HCT116 (cell line): ENCODE measurements around the gene RGS9BP. TPM values are rescaled to one million over a fixed set of nuclear protein-coding genes. Genes with fewer than 3 reads are reported as not detected.

Source experiments
- ATAC-seq: fragments of 200-7000 bp; cut with Tn5 transposase; 2 replicates; pipeline ENCODE4 v1.9.1; 2020; ENCODE audit warnings: mild to moderate bottlenecking, moderate library complexity
- BruUV-seq: library from RNA; stranded (reverse); fragments of 400-500 nt; replicated peaks from 2 replicates; lab custom pipeline; 2021; lab: Mats Ljungman, UMichigan
- CTCF ChIA-PET: fragments of 300-600 bp; sonication (Branson Sonifier 250); formaldehyde crosslinking; loops from one replicate; lab custom pipeline; 2021; ENCODE audit warnings: antibody characterized with exemption; lab: Charles Lee
- POLR2A ChIA-PET: fragments of 300-600, 350-600 bp; sonication (Branson Sonifier 250); formaldehyde crosslinking; loops from one replicate; lab custom pipeline; 2021; ENCODE audit warnings: antibody characterized with exemption; lab: Charles Lee
- RAD21 ChIA-PET, 2 experiments: fragments of 300-600 bp; sonication (Branson Sonifier 250); formaldehyde crosslinking; loops; one replicate each; lab custom pipeline; 2023; ENCODE audit warnings: low total read pairs in 2 of 2; ENCODE audit not compliant: uncharacterized antibody in 2 of 2, unreplicated experiment in 2 of 2, low non-redundant PET in 1 of 2; lab: Charles Lee
- DNase-seq: peaks from one replicate; pipeline ENCODE4 v3.0.0-alpha.2; 2010; ENCODE audit warnings: low read depth, low spot score
- H2AFZ ChIP-seq: fragments of 200-600 bp; shearing (Covaris generic), sonication (generic); 2 replicates; pipeline ENCODE4 v1.6.1; 2017; ENCODE audit warnings: low read depth, mixed run types, mixed read lengths, antibody characterized with exemption, low read length; ENCODE audit not compliant: poor library complexity, severe bottlenecking
- H3K27ac ChIP-seq: 2 replicates; pipeline ENCODE4 v1.5.1; 2012; ENCODE audit warnings: low read depth, low read length
- H3K27me3 ChIP-seq: fragments of 200-600 bp; sonication (generic); 2 replicates; pipeline ENCODE4 v1.6.1; 2016; ENCODE audit warnings: mixed run types, low read length, mixed read lengths; ENCODE audit not compliant: insufficient read depth
- H3K36me3 ChIP-seq, 2 experiments: fragments of 200-500 bp in 1 of 2; fragments of 200-600 bp in 1 of 2; sonication (Bioruptor generic) in 1 of 2; sonication (generic) in 1 of 2; 2 replicates each; pipeline versions ENCODE4 v1.5.1 to v1.6.1; 2014 to 2016; ENCODE audit warnings: low read length in 2 of 2, inconsistent platforms in 1 of 2, mixed read lengths in 1 of 2, mixed run types in 1 of 2; ENCODE audit not compliant: insufficient read depth in 2 of 2, control insufficient read depth in 1 of 2
- H3K4me1 ChIP-seq, 2 experiments: fragments of 200-600 bp in 1 of 2; sonication (generic) in 1 of 2; 2 replicates each; pipeline versions ENCODE4 v1.5.1 to v1.6.1; 2012 to 2017; ENCODE audit warnings: low read length in 2 of 2, inconsistent platforms in 1 of 2, mild to moderate bottlenecking in 1 of 2, mixed read lengths in 1 of 2, mixed run types in 1 of 2, moderate library complexity in 1 of 2; ENCODE audit not compliant: insufficient read depth in 2 of 2, control insufficient read depth in 1 of 2
- H3K4me2 ChIP-seq: fragments of 200-600 bp; sonication (generic); 2 replicates; pipeline ENCODE4 v1.6.1; 2017; ENCODE audit warnings: mixed run types, low read length, mixed read lengths
- H3K4me3 ChIP-seq, 2 experiments: fragments of 200-600 bp in 1 of 2; sonication (generic) in 1 of 2; replicated peaks in 1 of 2; 2 replicates each; pipeline ENCODE4 v1.5.1; 2011 to 2016; ENCODE audit warnings: low read length in 2 of 2, control low read depth in 1 of 2, low read depth in 1 of 2, mild to moderate bottlenecking in 1 of 2, mixed read lengths in 1 of 2, mixed run types in 1 of 2
- H3K79me2 ChIP-seq: fragments of 200-600 bp; sonication (generic); 2 replicates; pipeline ENCODE4 v1.6.1; 2017; ENCODE audit warnings: mild to moderate bottlenecking, mixed run types, low read length, moderate library complexity, mixed read lengths; ENCODE audit not compliant: insufficient read depth
- H3K9ac ChIP-seq: fragments of 200-600 bp; sonication (generic); 2 replicates; pipeline ENCODE4 v1.6.1; 2016; ENCODE audit warnings: low read length, mixed read lengths
- H3K9me2 ChIP-seq: fragments of 200-600 bp; sonication (generic), shearing (Covaris generic); 2 replicates; pipeline ENCODE4 v1.6.1; 2017; ENCODE audit warnings: mixed run types, mild to moderate bottlenecking, moderate library complexity; ENCODE audit not compliant: insufficient read depth
- H3K9me3 ChIP-seq, 2 experiments: fragments of 200-500 bp in 1 of 2; fragments of 200-600 bp in 1 of 2; sonication (Bioruptor generic) in 1 of 2; sonication (generic) in 1 of 2; 2 replicates each; pipeline ENCODE4 v1.6.1; 2014 to 2017; ENCODE audit warnings: low read length in 2 of 2, mixed read lengths in 2 of 2, inconsistent platforms in 1 of 2, low read depth in 1 of 2, mild to moderate bottlenecking in 1 of 2, mixed run types in 1 of 2, moderate library complexity in 1 of 2; ENCODE audit not compliant: control insufficient read depth in 1 of 2, insufficient read depth in 1 of 2
- H4K20me1 ChIP-seq: fragments of 200-600 bp; sonication (generic), shearing (Covaris generic); 2 replicates; pipeline ENCODE4 v1.6.1; 2017; ENCODE audit warnings: mixed run types, mild to moderate bottlenecking, moderate library complexity; ENCODE audit not compliant: insufficient read depth
- CBX3 ChIP-seq: IDR thresholded peaks from 2 replicates; pipeline ENCODE4 v1.6.1; 2012; ENCODE audit warnings: low read depth
- CEBPB ChIP-seq: IDR thresholded peaks from 2 replicates; pipeline ENCODE4 v1.6.1; 2012; ENCODE audit warnings: low read depth
- EGR1 ChIP-seq: IDR thresholded peaks from 2 replicates; pipeline ENCODE4 v1.6.1; 2012; ENCODE audit warnings: low read depth
- ELF1 ChIP-seq: IDR thresholded peaks from 2 replicates; pipeline ENCODE4 v1.6.1; 2012; ENCODE audit warnings: low read depth, borderline replicate concordance
- EZH2 ChIP-seq: fragments of 200-600 bp; sonication (generic); IDR thresholded peaks from 2 replicates; pipeline ENCODE4 v1.6.1; 2017; ENCODE audit warnings: antibody characterized with exemption, mixed run types
- EZH2phosphoT487 ChIP-seq: fragments of 200-600 bp; IDR thresholded peaks from 2 replicates; pipeline ENCODE4 v1.6.1; 2018; ENCODE audit warnings: antibody characterized with exemption, borderline replicate concordance
- JUND ChIP-seq: IDR thresholded peaks from 2 replicates; pipeline ENCODE4 v1.6.1; 2012
- MAX ChIP-seq: IDR thresholded peaks from 2 replicates; pipeline ENCODE4 v1.6.1; 2012
- POLR2AphosphoS5 ChIP-seq: IDR thresholded peaks from 2 replicates; pipeline ENCODE4 v1.6.1; 2011; ENCODE audit warnings: mild to moderate bottlenecking, low read depth, low read length, moderate library complexity
- RAD21 ChIP-seq: IDR thresholded peaks from 2 replicates; pipeline ENCODE4 v1.6.1; 2012; ENCODE audit warnings: low read depth, mild to moderate bottlenecking
- REST ChIP-seq: IDR thresholded peaks from 2 replicates; pipeline ENCODE4 v1.6.1; 2012; ENCODE audit warnings: low read depth
- SP1 ChIP-seq: IDR thresholded peaks from 2 replicates; pipeline ENCODE4 v1.6.1; 2012; ENCODE audit warnings: low read depth
- SRF ChIP-seq: IDR thresholded peaks from 2 replicates; pipeline ENCODE4 v1.6.1; 2012; ENCODE audit warnings: low read depth
- ZBTB33 ChIP-seq: IDR thresholded peaks from 2 replicates; pipeline ENCODE4 v1.6.1; 2011; ENCODE audit warnings: mild to moderate bottlenecking, low read length, moderate library complexity; ENCODE audit not compliant: insufficient replicate concordance; ENCODE audit errors: extremely low read depth
- ZFX ChIP-seq: fragments of 450-650 bp; IDR thresholded peaks from 2 replicates; pipeline ENCODE4 v1.6.1; 2017
- ZNF274 ChIP-seq: fragments of 200-500 bp; sonication (Bioruptor generic); IDR thresholded peaks from 2 replicates; pipeline ENCODE4 v1.6.1; 2014; ENCODE audit warnings: mild to moderate bottlenecking, low read depth, low read length, inconsistent platforms
- intact Hi-C: fragments of 100-400 bp; cut with micrococcal nuclease; formaldehyde crosslinking; loops from 2 replicates; pipeline ENCODE4 v1.10.0; 2022
- total RNA-seq: library from RNA; stranded (reverse); gene quantifications from one replicate; pipeline ENCODE4 v1.2.1, GENCODE V29; 2021; ENCODE audit not compliant: unreplicated experiment
- TF ChIP-seq, protein P1 (sequence below): IDR thresholded peaks from 2 replicates; pipeline ENCODE4 v1.6.1; 2012

RGS9BP gene
- total RNA-seq, 1 experiment from 2014 or later: 0.54 TPM

DNA sequence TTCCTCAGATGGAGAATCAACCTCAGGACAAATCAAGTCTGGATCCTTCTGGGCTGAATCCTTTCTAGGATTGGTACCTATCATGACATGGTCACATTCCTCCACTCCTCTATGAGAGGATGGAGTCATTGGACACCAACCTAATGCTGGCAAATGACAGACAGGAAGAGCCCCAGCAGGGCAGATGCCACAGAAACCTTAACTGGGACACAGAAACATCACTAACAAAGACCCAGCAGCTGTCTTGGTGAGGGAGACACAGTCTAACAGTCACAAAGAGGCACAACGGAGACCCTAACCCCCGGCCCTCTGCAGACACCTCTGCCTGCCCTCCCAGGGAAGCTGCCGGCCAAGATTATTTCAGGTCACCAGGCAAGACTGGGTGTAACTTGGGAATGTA, 2.8 kb upstream of the RGS9BP start:
- POLR2A ChIA-PET: no interaction called here
- no peak overlapping the region for H3K4me3 ChIP-seq
- no peak overlapping the region for H2AFZ ChIP-seq
- H3K4me1 ChIP-seq: peaks cover 18 to 27% of the 10 kb centered on the region in 2 experiments
- H3K36me3 ChIP-seq: 0 out of 4 replicates have a peak, but pooled peaks cover 0 to 4% of the 10 kb centered on the region in 2 experiments
- peak overlapping the region; percentile 99; the same call in 1 of the 2 replicates for H3K4me2 ChIP-seq
- H3K9ac ChIP-seq: no peak overlapping the region
- RAD21 ChIA-PET: no interaction called here
- intact Hi-C loops: no loop called here
- no peaks in the 10 kb centered on the region for H3K9me3 ChIP-seq
- no peak overlapping the region for H3K27ac ChIP-seq
- H4K20me1 ChIP-seq: no peaks in the 10 kb centered on the region
- ATAC-seq (no peak), DNase-seq (no peak)
- H3K9me2 ChIP-seq: no peaks in the 10 kb centered on the region
- BruUV-seq: no TSS peak
- TF ChIP-seq SRF: no peak
- TF ChIP-seq EZH2phosphoT487: no peak
- TF ChIP-seq ZFX: no peak
- no peak for TF ChIP-seq CEBPB
- TF ChIP-seq RAD21: no peak
- no peak for TF ChIP-seq REST
- TF ChIP-seq SP1: no peak
- no peak for TF ChIP-seq ZBTB33
- TF ChIP-seq EZH2: no peak
- TF ChIP-seq ELF1: no peak
- no peak for TF ChIP-seq JUND
- no peak for TF ChIP-seq CBX3
- no peak for TF ChIP-seq POLR2AphosphoS5
- no peak for TF ChIP-seq MAX
- no peak for TF ChIP-seq ZNF274
- TF ChIP-seq, protein P1, sequence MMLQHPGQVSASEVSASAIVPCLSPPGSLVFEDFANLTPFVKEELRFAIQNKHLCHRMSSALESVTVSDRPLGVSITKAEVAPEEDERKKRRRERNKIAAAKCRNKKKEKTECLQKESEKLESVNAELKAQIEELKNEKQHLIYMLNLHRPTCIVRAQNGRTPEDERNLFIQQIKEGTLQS: no peak
- no peak for TF ChIP-seq EGR1
- CTCF ChIA-PET: interaction anchor here (0.6 kb wide), 1 partner anchor 9 kb away, joined by 3 read pairs; no protein-coding TSS in a partner anchor
- H3K27me3 ChIP-seq: no peaks in the 10 kb centered on the region
- peaks cover 65% of the 10 kb centered on the region for H3K79me2 ChIP-seq
